ENCODE measurements around the gene SMARCB1.

The SMARCB1 gene

GRCh38 chr22:23779731-23780130 lies 7.0 kb upstream of the SMARCB1 start:
- no peak overlapping the region for H3K4me3 ChIP-seq (replicated peaks in 1 of 2; ENCODE audit: low read depth in 2 of 2, low read length in 2 of 2)
- no peak for DNase-seq (ENCODE audit: low read depth in 2 of 2)
- no peak for TF ChIP-seq CTCF (IDR thresholded peaks at IDR 0.05; ENCODE audit: low read depth, low read length)

DNA sequence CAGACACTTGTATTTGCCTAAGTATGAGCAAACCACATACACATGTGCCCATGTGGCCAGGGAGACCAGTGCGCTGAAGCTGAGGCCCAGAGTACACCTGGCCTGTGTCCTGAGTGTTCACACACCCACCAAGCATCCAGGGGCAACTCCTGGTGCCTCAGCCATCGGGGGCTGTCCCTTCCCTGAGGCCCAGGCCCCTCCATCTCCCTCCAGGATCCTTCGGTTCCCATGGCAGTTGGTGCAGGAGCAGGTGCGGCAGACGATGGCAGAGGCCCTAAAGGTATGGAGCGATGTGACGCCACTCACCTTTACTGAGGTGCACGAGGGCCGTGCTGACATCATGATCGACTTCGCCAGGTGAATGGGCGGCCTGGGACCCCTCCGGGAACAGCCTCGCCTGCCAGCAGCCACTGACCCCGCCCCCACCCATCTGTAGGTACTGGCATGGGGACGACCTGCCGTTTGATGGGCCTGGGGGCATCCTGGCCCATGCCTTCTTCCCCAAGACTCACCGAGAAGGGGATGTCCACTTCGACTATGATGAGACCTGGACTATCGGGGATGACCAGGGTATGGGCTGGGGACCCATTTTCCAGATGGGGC lies 6.5 kb upstream of the SMARCB1 start:
- no peak for DNase-seq (ENCODE audit: low read depth in 2 of 2)
- no peak for TF ChIP-seq CTCF (IDR thresholded peaks at IDR 0.05; ENCODE audit: low read depth, low read length)

GRCh38 chr22:23781065-23781464 lies 5.7 kb upstream of the SMARCB1 start:
- DNase-seq (ENCODE audit: low read depth in 2 of 2): no peak
- TF ChIP-seq CTCF (IDR thresholded peaks at IDR 0.05; ENCODE audit: low read depth, low read length): no peak
- H3K4me3 ChIP-seq (replicated peaks in 1 of 2; ENCODE audit: low read depth in 2 of 2, low read length in 2 of 2): no peak overlapping the region

More for the DNA sequence above, 6.5 kb upstream of the SMARCB1 start:
- H3K4me3 ChIP-seq (replicated peaks in 1 of 2; ENCODE audit: low read depth in 2 of 2, low read length in 2 of 2): no peak overlapping the region

GRCh38 chr22:23781511-23782183 lies 5.1 kb upstream of the SMARCB1 start:
- DNase-seq (ENCODE audit: low read depth in 2 of 2): peak; percentile 49 to 57
- no peak for TF ChIP-seq CTCF (IDR thresholded peaks at IDR 0.05; ENCODE audit: low read depth, low read length)
- H3K4me3 ChIP-seq (replicated peaks in 1 of 2; ENCODE audit: low read depth in 2 of 2, low read length in 2 of 2): no peak overlapping the region

DNA sequence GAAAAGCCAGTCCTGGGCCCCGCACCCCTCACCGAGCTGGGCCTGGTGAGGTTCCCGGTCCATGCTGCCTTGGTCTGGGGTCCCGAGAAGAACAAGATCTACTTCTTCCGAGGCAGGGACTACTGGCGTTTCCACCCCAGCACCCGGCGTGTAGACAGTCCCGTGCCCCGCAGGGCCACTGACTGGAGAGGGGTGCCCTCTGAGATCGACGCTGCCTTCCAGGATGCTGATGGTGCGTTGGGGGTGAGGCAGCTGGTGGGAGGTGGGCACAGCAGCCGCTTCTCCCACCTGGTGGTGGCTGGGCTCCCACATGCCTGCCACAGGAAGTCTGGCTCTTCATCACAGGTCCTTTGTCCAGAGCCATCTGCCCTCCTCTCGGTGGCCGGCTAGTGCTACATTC lies 4.5 kb upstream of the SMARCB1 start:
- TF ChIP-seq CTCF (IDR thresholded peaks at IDR 0.05; ENCODE audit: low read depth, low read length): no peak
- no peak overlapping the region for H3K4me3 ChIP-seq (replicated peaks in 1 of 2; ENCODE audit: low read depth in 2 of 2, low read length in 2 of 2)
- DNase-seq (ENCODE audit: low read depth in 2 of 2): no peak

GRCh38 chr22:23782703-23783102 lies 4.1 kb upstream of the SMARCB1 start:
- no peak overlapping the region for H3K4me3 ChIP-seq (replicated peaks in 1 of 2; ENCODE audit: low read depth in 2 of 2, low read length in 2 of 2)
- TF ChIP-seq CTCF (IDR thresholded peaks at IDR 0.05; ENCODE audit: low read depth, low read length): no peak
- DNase-seq (ENCODE audit: low read depth in 2 of 2): no peak

All from cardiac fibroblast (primary cell).